ENCODE measurements around the gene CDK2AP2.
"Not testable (repeated sequence)": the region's sequence is repeated elsewhere in the genome, so short reads cannot be mapped to it uniquely, and the experiment has no call there.

The CDK2AP2 gene, protein sequence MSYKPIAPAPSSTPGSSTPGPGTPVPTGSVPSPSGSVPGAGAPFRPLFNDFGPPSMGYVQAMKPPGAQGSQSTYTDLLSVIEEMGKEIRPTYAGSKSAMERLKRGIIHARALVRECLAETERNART

GRCh38 chr11:67507864-67508485 lies at the start of gene CDK2AP2:
Gene CDK2AP2 (minus strand): TSS chr11:67508162. CDS start chr11:67508082, 80 bp downstream.
- peak; percentile 97 for DNase-seq (ENCODE audit: low read depth)

DNA sequence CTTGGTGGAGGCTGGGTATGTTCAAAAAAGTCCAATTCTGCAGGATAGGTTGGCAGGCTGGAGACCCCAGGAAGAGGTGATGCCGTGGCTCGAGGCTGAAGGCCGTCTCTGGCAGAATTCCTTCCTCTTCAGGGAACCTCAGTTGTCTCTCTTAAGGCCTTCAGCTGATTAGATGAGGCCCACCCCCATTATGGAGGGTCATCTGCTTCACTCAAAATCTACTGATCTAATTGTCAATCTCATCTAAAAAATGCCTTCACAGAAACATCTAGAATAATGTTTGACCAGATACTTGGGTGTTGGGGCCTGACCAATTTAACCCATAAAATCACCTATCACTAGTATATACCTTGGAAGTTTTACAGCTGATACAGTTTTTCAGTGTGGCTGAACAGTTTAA lies 48.3 kb upstream of the CDK2AP2 start:
- DNase-seq (ENCODE audit: low read depth), result no peak

DNA sequence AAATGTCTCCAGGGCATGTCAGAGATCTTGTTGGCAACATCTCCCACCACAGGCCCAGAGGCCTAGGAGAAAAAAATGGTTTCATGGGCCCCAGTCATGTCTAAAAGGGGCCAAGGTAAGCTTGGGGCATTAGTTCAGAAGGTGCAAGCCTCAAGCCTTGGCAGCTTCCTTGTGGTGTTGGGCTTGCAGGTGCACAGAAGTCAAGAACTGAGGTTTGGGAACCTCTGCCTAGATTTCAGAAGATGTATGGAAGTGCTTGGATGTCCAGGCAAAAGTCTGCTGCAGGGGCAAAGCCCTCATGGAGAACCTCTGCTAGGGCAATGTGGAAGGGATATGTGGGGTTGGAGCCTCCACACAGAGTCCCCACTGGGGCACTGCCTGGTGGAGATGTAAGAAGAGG lies 43.7 kb upstream of the CDK2AP2 start:
- not testable (repeated sequence) for DNase-seq (ENCODE audit: low read depth)

DNA sequence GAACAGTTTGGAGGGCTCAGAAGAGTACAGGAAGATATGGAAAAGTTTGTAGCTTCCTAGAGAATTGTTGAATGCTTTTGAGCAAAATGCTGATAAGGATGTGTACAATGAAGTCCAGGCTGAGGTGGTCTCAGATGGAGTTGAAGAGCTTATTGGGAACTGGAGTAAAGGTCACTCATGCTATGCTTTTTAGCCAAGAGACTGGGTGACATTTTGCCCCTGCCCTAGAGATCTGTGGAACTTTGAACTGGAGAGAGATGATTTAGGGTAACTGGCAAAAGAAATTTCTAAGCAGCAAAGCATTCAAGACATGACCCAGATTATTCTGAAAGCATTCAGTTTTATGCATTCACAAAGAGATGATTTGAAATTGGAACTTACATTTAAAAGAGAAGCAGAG lies 43.2 kb upstream of the CDK2AP2 start:
- DNase-seq (ENCODE audit: low read depth), result no peak

DNA sequence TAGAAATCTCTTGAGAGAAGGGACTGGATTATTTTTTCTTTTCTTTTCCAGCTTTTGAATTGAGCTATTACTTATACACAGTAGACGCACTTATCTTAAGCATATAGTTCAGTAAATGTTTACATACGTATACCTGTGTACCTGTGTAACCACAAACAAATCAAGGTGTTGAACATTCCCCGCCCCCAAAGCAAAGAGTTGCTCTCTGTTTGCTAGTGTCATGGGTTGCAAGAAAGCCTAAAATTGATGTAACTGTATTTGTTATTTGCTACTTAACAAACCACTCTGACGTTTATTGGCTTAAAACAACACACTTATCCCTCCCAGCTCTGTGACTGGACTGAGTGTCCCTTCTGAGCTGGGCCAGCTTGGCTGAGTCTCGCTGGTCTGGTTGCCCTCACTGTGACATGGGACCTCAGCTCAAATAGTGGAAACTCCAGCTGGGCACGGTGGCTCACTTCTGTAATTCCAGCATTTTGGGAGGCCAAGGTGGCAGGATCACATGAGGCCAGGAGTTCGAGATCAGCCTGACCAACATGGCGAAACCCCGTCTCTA lies 40.7 kb upstream of the CDK2AP2 start:
- no peak for DNase-seq (ENCODE audit: low read depth)

DNA sequence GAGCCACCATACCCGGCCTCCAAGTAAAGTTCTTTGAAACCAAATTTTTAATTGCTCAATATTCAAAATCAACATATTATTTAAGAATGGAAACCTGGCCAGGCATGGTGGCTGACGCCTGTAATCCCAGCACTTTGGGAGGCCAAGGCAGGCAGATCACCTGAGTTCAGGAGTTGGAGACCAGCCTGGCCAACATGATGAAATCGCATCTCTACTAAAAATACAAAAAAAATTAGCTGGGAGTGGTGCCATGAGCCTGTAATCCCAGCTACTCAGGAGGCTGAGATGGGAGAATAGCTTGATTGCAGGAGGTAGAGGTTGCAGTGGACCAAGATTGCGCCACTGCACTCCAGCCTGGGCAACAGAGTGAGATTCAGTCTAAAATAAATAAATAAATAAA lies 40.1 kb upstream of the CDK2AP2 start:
- DNase-seq (ENCODE audit: low read depth), result not testable (repeated sequence)

- no peak for DNase-seq (ENCODE audit: low read depth)
These were observed 37.3 kb upstream of the CDK2AP2 start for GRCh38 chr11:67545280-67545679.

- DNase-seq (ENCODE audit: low read depth), result no peak
These were observed 36.8 kb upstream of the CDK2AP2 start for GRCh38 chr11:67544616-67545242.

- no peak for DNase-seq (ENCODE audit: low read depth)
These were observed 35.6 kb upstream of the CDK2AP2 start for GRCh38 chr11:67543585-67543984.

DNA sequence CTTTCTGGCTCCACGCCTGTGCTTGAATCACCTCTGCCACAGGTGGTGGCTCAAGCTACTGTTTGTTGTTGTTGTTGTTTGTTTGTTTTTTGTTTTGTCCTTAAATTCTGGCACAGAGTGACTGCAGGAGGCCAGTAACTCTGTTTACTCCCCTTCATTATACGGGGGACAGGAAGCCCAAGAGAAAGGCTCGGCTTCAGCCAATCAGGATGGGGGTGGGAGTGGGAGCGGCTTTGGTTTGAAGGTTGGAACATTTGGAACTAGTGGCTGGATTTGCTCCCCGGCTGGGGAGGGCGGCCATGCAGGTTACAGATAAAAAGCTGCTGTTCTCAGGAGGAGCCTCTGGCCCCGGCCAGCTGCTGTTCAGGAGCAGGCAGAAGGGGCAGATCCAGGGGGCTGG lies 35.0 kb upstream of the CDK2AP2 start:
- no peak for DNase-seq (ENCODE audit: low read depth)

DNA sequence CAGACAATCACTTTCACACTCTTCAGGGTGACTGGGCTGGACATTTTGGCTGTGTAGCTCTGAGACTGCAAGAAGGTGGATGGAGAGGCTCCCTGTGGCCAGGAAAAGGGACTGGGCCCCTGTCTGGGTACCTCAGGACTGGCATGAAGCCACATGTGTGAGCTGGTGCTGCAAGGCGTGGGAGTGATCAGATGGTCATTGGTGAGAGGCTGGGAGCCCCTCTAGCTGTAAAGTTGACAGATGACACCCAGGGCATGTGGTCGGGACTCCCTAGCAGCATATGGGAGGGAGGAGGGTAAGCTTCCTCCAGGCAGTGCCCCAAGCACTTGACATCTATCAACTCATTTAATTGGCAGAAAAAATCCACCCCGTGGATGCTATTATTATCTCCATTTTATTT lies 34.2 kb upstream of the CDK2AP2 start:
- no peak for DNase-seq (ENCODE audit: low read depth)

DNA sequence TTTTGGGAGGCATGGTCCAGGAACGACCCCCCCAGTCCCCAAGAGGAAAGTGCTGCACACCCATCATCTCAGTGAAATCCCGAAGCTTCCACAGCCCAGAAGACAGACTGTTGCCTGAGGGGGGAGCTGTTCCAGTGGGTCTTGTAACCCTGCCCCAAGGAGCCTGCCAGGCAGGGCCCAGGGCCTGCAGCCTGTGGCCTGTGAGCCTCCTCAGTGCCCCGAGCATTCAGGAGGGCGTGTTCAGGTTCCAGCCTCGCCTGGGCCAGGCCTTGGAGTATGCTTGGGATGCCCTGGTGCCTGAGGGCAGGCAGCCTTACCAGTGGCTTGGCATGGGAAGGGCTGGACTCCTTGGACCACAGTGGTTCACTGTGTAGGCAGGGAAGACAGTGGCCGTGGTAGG lies 33.2 kb upstream of the CDK2AP2 start:
- no peak for DNase-seq (ENCODE audit: low read depth)

GRCh38 chr11:67539550-67539949 lies 31.6 kb upstream of the CDK2AP2 start:
- DNase-seq (ENCODE audit: low read depth), result no peak

DNA sequence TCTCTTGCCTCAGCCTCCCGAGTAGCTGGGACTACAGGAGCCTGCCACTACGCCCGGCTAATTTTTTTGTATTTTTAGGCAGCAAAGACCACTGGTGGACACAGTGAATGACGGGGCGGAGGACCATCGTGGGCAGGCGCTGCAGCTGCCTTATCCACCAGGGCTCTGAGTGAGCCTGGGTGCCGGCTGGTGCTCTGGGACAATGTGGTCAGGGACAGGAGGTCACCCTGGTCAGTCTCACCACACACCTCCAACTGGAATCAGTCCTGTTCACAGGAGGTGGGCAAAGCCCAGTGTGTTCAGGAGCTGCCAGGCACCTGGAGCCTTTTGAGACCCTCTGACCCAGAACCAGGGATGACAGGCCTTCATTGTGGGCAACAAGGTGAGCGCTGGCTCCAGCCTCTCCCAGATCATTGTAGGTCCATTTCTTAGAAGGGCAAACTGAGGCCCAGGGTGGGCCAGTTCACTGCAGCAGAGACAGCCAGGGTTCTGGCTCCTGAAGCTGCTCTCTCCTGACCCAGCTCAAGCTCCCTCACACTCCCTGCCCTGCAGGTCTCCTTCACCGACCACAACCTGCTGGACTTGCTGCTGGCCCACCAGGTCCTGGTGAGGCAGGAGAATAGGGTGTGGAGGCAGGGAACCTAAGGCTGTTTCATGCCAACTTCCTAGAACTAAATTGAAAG lies 31.0 kb upstream of the CDK2AP2 start:
- no peak for DNase-seq (ENCODE audit: low read depth)

GRCh38 chr11:67538306-67538705 lies 30.3 kb upstream of the CDK2AP2 start:
- no peak for DNase-seq (ENCODE audit: low read depth)

- DNase-seq (ENCODE audit: low read depth), result no peak
These were observed 27.6 kb upstream of the CDK2AP2 start for GRCh38 chr11:67535561-67535960.

DNA sequence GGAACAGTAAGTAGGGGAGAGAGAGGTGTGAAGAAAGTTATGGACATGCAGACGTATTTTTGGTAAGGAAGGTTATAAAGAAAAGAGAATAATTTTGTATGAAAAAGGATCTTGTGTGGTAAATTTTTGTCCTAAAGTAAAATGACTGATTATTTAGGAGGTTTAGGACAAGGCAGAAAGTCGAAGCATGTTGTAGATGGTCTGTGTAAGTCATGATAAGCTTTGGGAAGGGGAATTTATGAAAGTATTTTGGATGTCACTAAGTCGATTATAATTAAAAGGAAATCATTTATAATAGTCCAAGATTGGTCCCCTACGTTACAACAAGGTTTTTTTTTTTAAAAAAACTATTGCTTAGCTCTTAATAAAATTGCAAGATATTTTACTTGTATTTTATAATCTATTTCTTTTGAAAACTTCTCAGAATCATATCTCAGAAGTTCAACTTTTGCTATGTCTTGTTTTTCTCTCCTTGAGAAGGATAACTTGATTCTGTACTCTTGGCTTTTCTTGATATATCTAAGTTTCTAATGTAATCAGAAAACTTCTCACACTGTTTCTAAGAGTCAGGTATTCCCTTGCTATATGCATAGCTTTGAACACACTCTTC lies 26.2 kb upstream of the CDK2AP2 start:
- no peak for DNase-seq (ENCODE audit: low read depth)

DNA sequence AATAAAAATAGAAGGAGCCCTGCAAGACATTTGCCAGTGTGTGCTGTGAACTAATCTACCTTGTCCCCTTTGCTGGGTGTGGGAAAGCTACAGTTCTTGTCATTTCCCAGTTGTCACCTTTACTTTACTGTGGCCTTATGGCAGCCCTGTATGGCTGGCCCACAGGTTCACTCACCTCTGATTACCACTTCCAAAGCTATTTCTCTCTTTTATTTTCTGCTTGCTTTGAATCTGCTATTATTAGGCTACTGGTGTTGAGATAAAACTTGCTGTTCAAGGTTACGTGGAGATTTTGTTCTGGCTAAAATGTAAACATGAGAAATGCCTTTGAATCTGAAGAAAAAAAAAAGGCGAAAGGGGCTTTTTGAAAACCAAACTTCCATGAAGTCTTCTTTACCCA lies 24.9 kb upstream of the CDK2AP2 start:
- no peak for DNase-seq (ENCODE audit: low read depth)

DNA sequence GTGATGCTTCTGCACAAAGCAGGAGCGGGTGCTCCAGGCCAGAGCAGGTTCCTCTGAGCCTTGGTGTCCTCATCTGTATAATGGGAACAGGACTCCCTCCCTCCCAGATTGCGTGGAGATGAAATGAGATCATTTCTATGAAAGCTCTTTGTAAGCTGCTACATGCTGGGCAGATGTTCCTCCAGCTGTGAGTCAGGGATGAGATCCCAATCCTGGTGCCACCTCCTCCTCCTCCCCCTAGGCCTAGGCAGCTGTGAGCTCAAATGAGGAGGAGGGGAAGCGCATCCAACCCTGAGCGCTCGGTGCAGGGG lies 22.3 kb upstream of the CDK2AP2 start:
- DNase-seq (ENCODE audit: low read depth), result no peak

DNA sequence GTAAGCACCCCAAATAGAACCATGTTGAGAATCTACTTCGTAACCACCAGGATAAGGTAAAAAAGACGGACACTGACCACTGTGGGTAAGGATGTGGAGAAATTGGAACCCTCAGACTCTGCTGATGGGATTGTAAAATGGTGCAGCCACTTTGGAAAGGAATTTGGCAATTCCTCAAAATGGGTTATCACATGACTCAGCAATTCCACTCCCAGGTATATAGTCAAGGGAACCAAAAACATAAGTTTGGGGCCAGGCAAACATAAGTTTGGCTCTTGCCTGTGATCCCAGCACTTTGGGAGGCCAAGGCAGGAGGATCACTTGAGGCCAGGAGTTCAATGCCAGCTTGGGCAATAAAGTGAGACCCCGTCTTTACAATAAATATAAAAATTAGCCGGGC lies 20.4 kb upstream of the CDK2AP2 start:
- no peak for DNase-seq (ENCODE audit: low read depth)

GRCh38 chr11:67525275-67525976 lies 17.5 kb upstream of the CDK2AP2 start:
- no peak for DNase-seq (ENCODE audit: low read depth)

DNA sequence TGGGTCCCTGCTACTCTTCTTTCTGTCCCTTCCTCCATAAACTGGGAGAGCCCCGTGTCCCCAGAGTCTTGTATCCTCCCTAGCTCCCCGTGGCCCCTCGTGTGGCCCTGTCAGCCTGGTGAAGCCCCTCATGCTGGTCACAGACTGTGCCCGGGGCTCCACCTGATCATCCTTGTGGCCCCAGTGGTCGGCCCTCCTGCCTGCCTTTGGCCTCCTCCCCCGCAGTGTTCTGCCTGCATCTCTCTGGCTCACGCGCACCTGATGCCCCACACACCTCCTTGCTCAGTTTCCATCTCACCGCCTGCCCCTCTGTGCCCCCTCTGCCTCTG lies 16.5 kb upstream of the CDK2AP2 start:
- DNase-seq (ENCODE audit: low read depth), result no peak
